ENCODE data around the gene OR10G2. TPM values are rescaled to one million over a fixed set of nuclear protein-coding genes. Genes with fewer than 3 reads are reported as not detected.

OR10G2 gene
- not detected in 2 replicates for total RNA-seq

DNA sequence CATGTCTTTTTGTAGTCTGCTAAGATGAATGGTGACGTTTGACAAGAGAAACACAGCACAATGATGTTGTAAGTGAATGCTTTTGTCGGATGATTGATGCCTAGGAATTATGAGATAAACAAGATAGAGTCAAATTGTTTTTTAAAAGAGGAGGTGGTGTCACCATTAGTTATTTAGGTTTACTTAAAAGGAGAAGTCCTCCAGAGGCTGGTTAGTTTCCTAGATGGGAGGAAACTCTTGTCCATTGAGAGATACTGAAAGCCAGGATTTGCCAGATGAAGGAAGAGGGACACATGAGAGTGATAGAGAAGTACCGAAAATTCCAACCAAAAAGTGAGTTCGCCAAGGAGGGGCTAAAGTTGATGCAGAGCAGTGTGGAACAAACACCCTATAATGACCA, at the start of gene OR10G2:
Gene OR10G2, minus strand, starts transcription at position 101 of the 400 bp plus-strand sequence. Its CDS starts 98 bp downstream, at position 3.

GRCh38 chr14:21673718-21674117, 39.0 kb upstream of the OR10G2 start, which contains the start of gene OR4E1:
OR4E1 (minus strand) TSS chr14:21673818; CDS start chr14:21670935, 2,883 bp downstream.

GRCh38 chr14:21653331-21653885, 18.7 kb upstream of the OR10G2 start, which contains the start of gene OR4E2:
OR4E2 (plus strand) TSS chr14:21653835; CDS start chr14:21665083, 11,248 bp downstream.

Other genes starting within 250 kb of the OR10G2 start
- 47.5 and 80.7 TPM in 2 replicates for gene CHD8, start 178.8 kb downstream of the OR10G2 start, total RNA-seq
- 22.9 and 30.6 TPM in 2 replicates for gene RAB2B, start 158.0 kb downstream of the OR10G2 start, total RNA-seq
- gene TOX4, start 157.7 kb downstream of the OR10G2 start, total RNA-seq: 18.1 and 40.8 TPM in 2 replicates
- gene METTL3, start 123.6 kb downstream of the OR10G2 start, total RNA-seq: 34.9 and 49.2 TPM in 2 replicates
- under 0.01 and 0.71 TPM in 2 replicates for gene SALL2, start 108.6 kb downstream of the OR10G2 start, total RNA-seq
- gene OR10G3, start 54.9 kb downstream of the OR10G2 start, total RNA-seq: not detected in 2 replicates
- gene OR4E2, start 18.9 kb upstream of the OR10G2 start, total RNA-seq: not detected in 2 replicates
- gene OR4E1, start 38.9 kb upstream of the OR10G2 start, total RNA-seq: not detected in 2 replicates